ENCODE measurements around the gene TSPAN14.

TSPAN14 gene

GRCh38 chr10:80462299-80462980, 8.3 kb downstream of the TSPAN14 start:
- Histone ChIP-seq H3K36me3 (ENCODE audit: low read depth) (peaks cover 9% of the 10 kb centered on the region), H3K4me1 (ENCODE audit: insufficient read depth, poor library complexity, severe bottlenecking) (peaks cover 89% of the 10 kb centered on the region), H3K9me3 (ENCODE audit: severe bottlenecking) (no peaks in the 10 kb centered on the region), H3K27ac (ENCODE audit: poor library complexity, severe bottlenecking) (peak overlapping the region; percentile 100), H3K27me3 (ENCODE audit: insufficient read depth, poor library complexity, severe bottlenecking) (no peaks in the 10 kb centered on the region), H3K4me3 (ENCODE audit: severe bottlenecking) (no peak overlapping the region)
- TF ChIP-seq CTCF (IDR thresholded peaks at IDR 0.05; ENCODE audit: poor library complexity, severe bottlenecking): no peak
- no peak for ATAC-seq (ENCODE audit: low read depth)
- DNase-seq (ENCODE audit: low spot score): no peak

DNA sequence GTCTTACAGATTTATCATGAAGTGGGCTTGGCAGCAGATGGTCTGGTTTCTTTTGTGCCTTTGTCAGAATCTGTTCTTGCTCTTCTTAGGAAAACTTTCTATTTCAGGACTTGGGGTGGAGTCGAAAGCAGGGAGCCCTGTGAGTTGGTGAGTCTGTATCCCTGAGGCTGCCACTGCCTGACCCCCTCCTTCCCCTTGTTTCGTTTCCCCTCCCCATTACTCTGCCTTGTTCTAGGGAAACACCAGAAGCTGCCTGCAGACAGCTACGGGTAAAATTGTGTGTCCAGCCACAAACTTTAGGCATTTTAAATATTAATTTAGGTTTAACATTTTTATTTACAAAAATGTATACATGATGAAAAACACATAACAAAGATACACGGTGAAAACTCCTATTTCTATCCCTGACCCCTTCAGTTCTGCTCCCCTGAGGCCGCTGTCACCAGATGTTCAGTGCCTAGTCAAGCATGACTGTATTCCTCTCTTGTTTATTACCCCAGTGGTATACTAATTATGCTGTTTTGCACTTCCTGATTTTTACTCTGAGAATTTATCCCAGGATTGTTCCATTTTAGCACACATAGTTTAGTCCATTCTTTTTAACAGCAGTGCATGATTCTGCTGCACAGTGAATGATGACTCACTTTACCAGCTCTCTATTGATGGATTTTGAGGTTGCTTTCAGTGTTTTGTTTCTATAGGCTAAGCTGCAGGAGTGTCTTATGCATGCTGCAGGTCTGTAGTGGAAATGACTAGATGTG, 9.1 kb downstream of the TSPAN14 start:
- no peaks in the 10 kb centered on the region for H3K9me3 ChIP-seq (ENCODE audit: severe bottlenecking)
- DNase-seq (ENCODE audit: low spot score): no peak
- no peak for ATAC-seq (ENCODE audit: low read depth)
- H3K4me1 ChIP-seq (ENCODE audit: insufficient read depth, poor library complexity, severe bottlenecking): peaks cover 91% of the 10 kb centered on the region
- no peak overlapping the region for H3K4me3 ChIP-seq (ENCODE audit: severe bottlenecking)
- peak overlapping the region; percentile 100 for H3K27ac ChIP-seq (ENCODE audit: poor library complexity, severe bottlenecking)
- peaks cover 9% of the 10 kb centered on the region for H3K36me3 ChIP-seq (ENCODE audit: low read depth)
- TF ChIP-seq CTCF (IDR thresholded peaks at IDR 0.05; ENCODE audit: poor library complexity, severe bottlenecking): no peak
- H3K27me3 ChIP-seq (ENCODE audit: insufficient read depth, poor library complexity, severe bottlenecking): no peaks in the 10 kb centered on the region

- no peak for TF ChIP-seq CTCF (IDR thresholded peaks at IDR 0.05; ENCODE audit: poor library complexity, severe bottlenecking)
- no peaks in the 10 kb centered on the region for H3K27me3 ChIP-seq (ENCODE audit: insufficient read depth, poor library complexity, severe bottlenecking)
- no peak overlapping the region for H3K4me3 ChIP-seq (ENCODE audit: severe bottlenecking)
- no peaks in the 10 kb centered on the region for H3K9me3 ChIP-seq (ENCODE audit: severe bottlenecking)
- peaks cover 87% of the 10 kb centered on the region for H3K4me1 ChIP-seq (ENCODE audit: insufficient read depth, poor library complexity, severe bottlenecking)
- DNase-seq (ENCODE audit: low spot score) (no peak), ATAC-seq (ENCODE audit: low read depth) (no peak)
- H3K27ac ChIP-seq (ENCODE audit: poor library complexity, severe bottlenecking): peak overlapping the region; percentile 100
- peaks cover 12% of the 10 kb centered on the region for H3K36me3 ChIP-seq (ENCODE audit: low read depth)
These were observed 9.8 kb downstream of the TSPAN14 start for GRCh38 chr10:80463868-80464267.

DNA sequence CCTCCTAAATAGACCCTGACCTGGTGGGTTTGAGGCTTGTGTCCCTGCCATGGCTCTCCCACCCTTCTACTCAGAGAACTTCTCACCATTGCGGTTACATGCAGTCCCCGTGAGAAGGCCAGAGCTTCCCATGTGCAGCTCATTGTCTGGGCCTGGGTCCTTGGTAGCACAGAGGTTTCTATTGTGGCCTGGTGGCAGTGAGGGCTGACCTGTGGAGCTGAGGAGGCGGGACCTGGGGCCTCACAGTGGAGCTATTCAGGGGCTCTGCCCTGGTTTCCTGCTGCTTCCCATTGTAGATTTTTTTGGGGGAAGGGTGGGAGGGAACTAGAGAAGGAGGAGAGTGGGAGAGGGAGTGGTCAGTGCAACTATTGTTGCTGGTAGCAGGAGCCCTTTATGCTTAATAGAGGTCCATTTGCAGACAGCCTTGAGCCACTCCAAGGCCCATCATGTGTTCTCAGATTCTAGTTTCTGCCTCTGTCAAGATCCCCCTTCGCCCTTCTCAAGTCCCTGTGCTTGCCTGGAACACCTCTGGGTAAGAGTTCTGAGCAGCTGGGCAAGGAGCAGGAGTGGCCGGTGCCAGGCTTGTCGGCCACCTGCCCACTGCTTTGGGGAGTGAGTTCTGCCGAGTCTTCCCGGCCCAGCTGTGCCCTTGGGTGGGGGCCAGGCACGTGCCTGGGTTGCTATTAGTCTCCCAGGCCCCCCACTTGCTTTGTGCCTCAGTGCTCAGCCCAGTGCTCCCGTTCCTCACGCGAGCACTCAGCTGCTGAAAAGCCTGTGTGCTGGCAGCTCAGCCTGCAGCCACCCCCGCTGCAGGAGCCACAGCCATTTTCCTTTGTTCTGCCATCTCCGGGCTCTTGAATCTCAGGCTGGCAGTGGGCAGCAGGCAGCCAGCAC, 10.7 kb downstream of the TSPAN14 start:
- no peak for TF ChIP-seq CTCF (IDR thresholded peaks at IDR 0.05; ENCODE audit: poor library complexity, severe bottlenecking)
- H3K4me1 ChIP-seq (ENCODE audit: insufficient read depth, poor library complexity, severe bottlenecking): peaks cover 83% of the 10 kb centered on the region

More for the DNA sequence above, 10.7 kb downstream of the TSPAN14 start:
- H3K36me3 ChIP-seq (ENCODE audit: low read depth): peaks cover 18% of the 10 kb centered on the region
- no peaks in the 10 kb centered on the region for H3K27me3 ChIP-seq (ENCODE audit: insufficient read depth, poor library complexity, severe bottlenecking)
- ATAC-seq (ENCODE audit: low read depth) (no peak), DNase-seq (ENCODE audit: low spot score) (no peak)
- no peaks in the 10 kb centered on the region for H3K9me3 ChIP-seq (ENCODE audit: severe bottlenecking)
- H3K27ac ChIP-seq (ENCODE audit: poor library complexity, severe bottlenecking): peak overlapping the region; percentile 100
- H3K4me3 ChIP-seq (ENCODE audit: severe bottlenecking): no peak overlapping the region
